Nephron progenitor cell (in vitro differentiated cells): ENCODE data around the gene UBE2D2.

Source experiments
- DNase-seq: peaks from one replicate; pipeline ENCODE4 v3.0.0; 2021
- H3K27ac Mint-ChIP-seq: 2 replicates; pipeline ENCODE4 v1.8.0; 2021; ENCODE audit warnings: mild to moderate bottlenecking, moderate library complexity, mixed read lengths
- H3K27me3 Mint-ChIP-seq: 2 replicates; pipeline ENCODE4 v1.8.0; 2021; ENCODE audit warnings: mild to moderate bottlenecking, low read depth, mixed read lengths; ENCODE audit not compliant: poor library complexity
- H3K36me3 Mint-ChIP-seq: 2 replicates; pipeline ENCODE4 v1.8.0; 2021; ENCODE audit warnings: low read depth, mixed read lengths
- H3K4me1 Mint-ChIP-seq: 2 replicates; pipeline ENCODE4 v1.8.0; 2021; ENCODE audit warnings: mixed read lengths
- H3K4me3 Mint-ChIP-seq: 2 replicates; pipeline ENCODE4 v1.8.0; 2021; ENCODE audit warnings: mild to moderate bottlenecking, moderate library complexity, mixed read lengths
- H3K9me3 Mint-ChIP-seq: 2 replicates; pipeline ENCODE4 v1.8.0; 2021; ENCODE audit warnings: mild to moderate bottlenecking, moderate library complexity, mixed read lengths
- TF ChIP-seq, protein P1 (sequence below): fragments of 200-600 bp; sonication (generic); IDR thresholded peaks from 2 replicates; pipeline ENCODE4 v1.5.0; 2021; ENCODE audit warnings: antibody characterized with exemption

Gene UBE2D2

DNA sequence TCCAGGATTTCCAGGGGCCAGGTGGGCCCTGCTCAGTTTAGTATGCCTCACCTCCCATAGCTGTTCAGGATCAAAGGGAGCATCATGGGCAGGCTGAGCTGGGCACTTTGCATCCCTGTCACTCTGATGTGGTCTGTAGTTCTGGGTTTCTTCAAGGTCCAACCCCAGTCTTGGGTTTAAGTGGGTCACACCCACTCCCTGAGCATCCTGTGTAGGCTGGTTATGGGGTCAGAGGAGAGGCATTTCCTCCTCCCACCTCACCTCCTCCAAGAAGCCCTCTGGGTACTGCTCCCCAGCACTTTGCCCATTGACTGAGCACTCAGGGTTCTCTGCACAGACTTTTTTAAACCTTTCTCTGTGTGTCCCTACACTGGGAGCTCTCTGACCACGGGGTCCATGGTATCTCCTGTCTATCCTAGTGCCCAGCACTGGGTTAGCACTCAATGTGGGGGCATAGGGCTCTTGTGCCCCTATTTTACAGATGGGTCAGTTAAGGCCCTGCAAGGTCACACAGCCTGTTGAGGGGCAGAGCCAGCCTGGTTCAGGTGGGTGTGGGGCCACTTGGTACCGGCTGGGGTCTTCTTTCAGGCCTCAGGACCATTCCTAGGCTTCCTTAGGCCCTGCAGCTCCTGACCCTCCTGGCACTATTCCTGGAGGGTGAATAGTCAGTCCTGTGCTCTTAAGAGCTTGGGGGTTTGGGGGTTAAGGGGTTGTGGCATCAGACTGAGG is 106.0 kb downstream of the UBE2D2 start:
- peaks cover 92% of the 10 kb centered on the region for H3K4me1 Mint-ChIP-seq
- H3K27ac Mint-ChIP-seq, result no peak overlapping the region
- no peak overlapping the region for H3K4me3 Mint-ChIP-seq
- no peaks in the 10 kb centered on the region for H3K9me3 Mint-ChIP-seq
- H3K36me3 Mint-ChIP-seq, result no peaks in the 10 kb centered on the region
- H3K27me3 Mint-ChIP-seq, result no peaks in the 10 kb centered on the region
- DNase-seq, result no peak
- TF ChIP-seq, protein P1, sequence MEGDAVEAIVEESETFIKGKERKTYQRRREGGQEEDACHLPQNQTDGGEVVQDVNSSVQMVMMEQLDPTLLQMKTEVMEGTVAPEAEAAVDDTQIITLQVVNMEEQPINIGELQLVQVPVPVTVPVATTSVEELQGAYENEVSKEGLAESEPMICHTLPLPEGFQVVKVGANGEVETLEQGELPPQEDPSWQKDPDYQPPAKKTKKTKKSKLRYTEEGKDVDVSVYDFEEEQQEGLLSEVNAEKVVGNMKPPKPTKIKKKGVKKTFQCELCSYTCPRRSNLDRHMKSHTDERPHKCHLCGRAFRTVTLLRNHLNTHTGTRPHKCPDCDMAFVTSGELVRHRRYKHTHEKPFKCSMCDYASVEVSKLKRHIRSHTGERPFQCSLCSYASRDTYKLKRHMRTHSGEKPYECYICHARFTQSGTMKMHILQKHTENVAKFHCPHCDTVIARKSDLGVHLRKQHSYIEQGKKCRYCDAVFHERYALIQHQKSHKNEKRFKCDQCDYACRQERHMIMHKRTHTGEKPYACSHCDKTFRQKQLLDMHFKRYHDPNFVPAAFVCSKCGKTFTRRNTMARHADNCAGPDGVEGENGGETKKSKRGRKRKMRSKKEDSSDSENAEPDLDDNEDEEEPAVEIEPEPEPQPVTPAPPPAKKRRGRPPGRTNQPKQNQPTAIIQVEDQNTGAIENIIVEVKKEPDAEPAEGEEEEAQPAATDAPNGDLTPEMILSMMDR, result no peak

DNA sequence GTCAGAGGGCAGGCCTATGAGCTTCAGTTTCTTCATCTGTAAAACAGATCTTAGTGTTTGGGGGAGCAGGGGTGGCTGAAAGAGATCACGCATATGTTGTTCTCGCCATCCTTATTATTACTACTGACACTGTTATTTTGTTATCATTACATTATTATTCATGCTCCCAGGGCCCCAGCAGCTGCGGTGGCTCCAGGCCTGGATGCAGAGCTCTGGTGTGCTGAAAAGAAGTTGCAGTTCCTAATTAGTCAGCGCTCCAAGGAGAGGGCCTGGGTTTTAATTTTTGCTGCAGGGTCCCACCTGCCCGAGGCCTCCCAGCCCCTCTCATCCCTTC is 106.6 kb downstream of the UBE2D2 start:
- no peaks in the 10 kb centered on the region for H3K36me3 Mint-ChIP-seq
- H3K4me3 Mint-ChIP-seq, result no peak overlapping the region
- no peaks in the 10 kb centered on the region for H3K27me3 Mint-ChIP-seq
- DNase-seq, result no peak
- no peaks in the 10 kb centered on the region for H3K9me3 Mint-ChIP-seq
- no peak overlapping the region for H3K27ac Mint-ChIP-seq
- H3K4me1 Mint-ChIP-seq, result peaks cover 92% of the 10 kb centered on the region
- TF ChIP-seq, protein P1, result no peak

DNA sequence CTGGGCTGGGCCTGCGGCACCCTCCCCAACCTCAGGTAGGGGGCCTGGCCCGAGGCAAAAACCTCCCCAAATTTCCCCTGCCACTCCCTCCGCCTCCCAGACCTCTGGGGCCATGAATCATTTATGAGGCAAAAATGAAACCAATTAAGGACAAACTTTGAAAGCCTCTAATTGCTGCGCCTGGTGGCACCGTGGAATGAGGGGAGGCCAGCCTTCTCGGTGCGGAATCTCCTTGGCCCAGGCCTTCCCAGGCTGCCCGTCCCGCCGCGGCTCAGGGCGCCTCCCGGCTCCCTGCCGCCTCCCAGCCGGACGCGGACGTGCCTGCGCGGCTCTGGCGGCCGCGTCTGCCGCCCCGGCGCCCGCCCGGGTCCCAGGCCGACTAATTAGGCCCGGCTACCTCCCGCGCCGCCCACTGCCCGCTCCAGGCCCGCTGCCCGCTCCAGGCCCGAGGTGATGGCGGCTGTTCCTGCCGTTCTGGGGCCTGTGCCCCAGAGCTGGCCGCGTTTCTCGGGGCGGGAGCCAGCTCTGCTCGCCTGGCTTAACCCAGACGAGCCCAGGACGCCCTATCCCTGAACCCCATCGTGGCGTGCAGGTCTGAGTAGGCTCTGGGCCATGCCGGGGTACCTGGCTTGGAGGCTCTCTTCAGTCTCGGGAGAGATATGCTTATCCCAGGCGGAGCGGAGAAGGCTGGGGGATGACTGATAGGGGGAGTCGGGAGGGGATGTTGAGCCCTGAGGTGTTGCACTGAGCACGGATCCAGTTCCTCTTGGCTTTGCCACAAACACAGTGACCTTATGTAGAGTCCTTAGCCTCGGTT is 107.1 kb downstream of the UBE2D2 start:
- Mint-ChIP-seq H3K4me1 (peaks cover 92% of the 10 kb centered on the region), H3K36me3 (no peaks in the 10 kb centered on the region), H3K27ac (peak overlapping the region; percentile 61), H3K9me3 (no peaks in the 10 kb centered on the region), H3K27me3 (no peaks in the 10 kb centered on the region), H3K4me3 (no peak overlapping the region)
- DNase-seq, result no peak
- TF ChIP-seq, protein P1, result no peak

DNA sequence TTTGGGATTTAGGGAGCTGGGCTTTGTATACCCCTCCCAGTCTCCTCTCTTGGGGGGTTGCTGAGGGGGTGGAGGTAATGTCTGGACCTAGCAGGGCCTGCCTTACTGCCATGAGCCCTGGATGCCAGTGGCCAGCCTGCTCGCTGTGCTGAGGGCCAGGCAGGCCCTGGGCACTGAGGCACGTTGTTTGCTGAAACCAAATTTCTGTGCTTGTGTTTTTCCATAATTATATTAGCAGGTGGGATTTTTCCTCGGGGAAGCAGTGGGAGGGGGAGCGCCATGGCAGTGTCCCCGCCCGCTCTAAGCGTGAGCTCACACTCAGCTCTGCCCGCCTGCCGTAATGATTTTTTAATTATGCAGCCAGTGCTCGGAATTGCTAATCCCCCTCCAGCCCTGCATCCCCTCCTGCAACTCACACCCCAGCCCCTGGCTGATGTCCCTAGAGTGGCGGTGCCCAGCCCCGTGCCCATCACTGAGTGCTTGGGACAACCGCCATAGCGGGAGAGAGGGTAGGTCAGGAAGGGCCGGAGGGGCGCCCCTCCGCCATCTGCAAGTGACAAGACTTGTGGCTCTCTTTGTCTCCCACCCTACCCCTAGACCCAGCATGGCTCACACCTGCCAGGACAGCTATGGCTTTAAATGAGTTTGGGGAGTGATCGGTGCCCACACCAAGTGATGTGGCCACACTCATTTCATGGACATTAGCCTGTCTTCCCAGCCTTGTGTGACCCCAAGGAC is 108.0 kb downstream of the UBE2D2 start:
- TF ChIP-seq, protein P1, result no peak
- peak overlapping the region; percentile 80 for H3K27ac Mint-ChIP-seq
- DNase-seq, result no peak
- no peaks in the 10 kb centered on the region for H3K27me3 Mint-ChIP-seq
- H3K9me3 Mint-ChIP-seq, result no peaks in the 10 kb centered on the region
- peak overlapping the region; percentile 65 for H3K4me3 Mint-ChIP-seq
- H3K36me3 Mint-ChIP-seq, result no peaks in the 10 kb centered on the region
- H3K4me1 Mint-ChIP-seq, result peaks cover 93% of the 10 kb centered on the region

DNA sequence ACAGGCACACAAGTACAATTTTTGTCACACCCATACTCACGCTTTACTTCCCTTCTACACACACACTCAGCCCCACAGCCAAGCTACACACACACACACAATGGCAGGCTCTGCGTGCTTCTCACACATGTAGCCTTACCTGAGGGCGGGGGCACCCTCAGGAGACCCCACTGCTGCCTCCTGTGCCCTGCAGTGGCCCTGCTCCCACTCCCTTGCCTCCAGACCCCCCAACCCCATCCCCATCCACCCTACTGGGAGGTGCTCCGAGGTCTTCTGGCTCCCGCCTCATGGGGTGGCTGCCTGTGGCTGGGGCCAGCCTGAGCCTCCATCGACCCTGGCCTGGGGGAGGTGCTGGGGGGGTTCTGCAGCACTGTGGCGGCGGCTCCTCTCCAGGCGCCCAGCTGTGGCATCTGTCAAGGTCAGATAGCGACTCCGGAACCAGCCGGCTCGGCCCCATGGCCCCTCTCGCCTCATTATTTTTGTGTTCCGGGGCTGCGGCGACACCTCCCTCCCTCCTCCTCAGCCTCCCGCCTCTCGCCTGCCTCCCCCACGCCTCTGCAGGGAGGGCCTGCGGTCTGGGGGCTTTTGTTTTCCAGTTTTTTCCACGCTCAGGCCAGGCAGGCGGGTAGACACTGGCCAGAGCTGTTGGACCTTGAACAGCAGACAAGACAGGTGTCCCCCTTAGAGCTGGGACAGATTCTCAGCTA is 108.7 kb downstream of the UBE2D2 start:
- peak; percentile 66 for DNase-seq
- peak overlapping the region; percentile 81 for H3K27ac Mint-ChIP-seq
- peaks cover 94% of the 10 kb centered on the region for H3K4me1 Mint-ChIP-seq
- TF ChIP-seq, protein P1, result no peak
- no peaks in the 10 kb centered on the region for H3K27me3 Mint-ChIP-seq
- peaks cover under 1% of the 10 kb centered on the region for H3K36me3 Mint-ChIP-seq
- no peaks in the 10 kb centered on the region for H3K9me3 Mint-ChIP-seq
- peak overlapping the region; percentile 65 for H3K4me3 Mint-ChIP-seq
